GM21360 (cell line): ENCODE measurements around the gene NR1D1.

Source experiments
- ATAC-seq: cut with Tn5 transposase; IDR thresholded peaks from one replicate; pipeline ENCODE4 v1.9.1; 2021; ENCODE audit warnings: mild to moderate bottlenecking, moderate library complexity; ENCODE audit not compliant: unreplicated experiment

Gene NR1D1

DNA sequence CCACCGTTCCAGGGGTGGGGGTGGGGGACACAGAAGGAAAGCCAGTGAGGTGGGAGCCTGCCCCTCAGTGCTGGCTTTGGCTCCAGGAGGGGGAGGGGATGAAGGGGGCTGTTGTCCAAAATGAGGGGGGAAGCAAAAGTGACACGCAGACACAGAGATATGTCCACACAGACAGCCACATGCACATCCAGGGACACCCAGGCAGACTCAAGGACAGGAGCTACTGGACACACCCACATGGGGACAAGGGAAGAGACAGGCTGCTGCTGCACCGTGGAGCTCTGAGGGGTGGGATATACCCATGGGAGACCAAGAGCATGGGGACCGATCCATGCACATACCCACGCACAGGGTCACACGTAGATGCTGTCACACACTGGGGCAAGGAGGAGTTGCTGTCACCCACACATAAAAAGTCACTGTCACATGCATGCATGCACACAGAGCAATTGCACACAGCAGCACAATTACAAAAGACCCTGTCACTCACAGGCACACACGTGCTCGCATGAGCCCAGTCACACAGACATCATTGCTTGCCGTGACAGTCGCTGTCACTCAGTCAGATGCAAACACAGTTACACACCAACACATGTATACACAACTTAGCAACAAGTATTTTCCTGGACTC is 36.4 kb downstream of the NR1D1 start:
- no peak for ATAC-seq

DNA sequence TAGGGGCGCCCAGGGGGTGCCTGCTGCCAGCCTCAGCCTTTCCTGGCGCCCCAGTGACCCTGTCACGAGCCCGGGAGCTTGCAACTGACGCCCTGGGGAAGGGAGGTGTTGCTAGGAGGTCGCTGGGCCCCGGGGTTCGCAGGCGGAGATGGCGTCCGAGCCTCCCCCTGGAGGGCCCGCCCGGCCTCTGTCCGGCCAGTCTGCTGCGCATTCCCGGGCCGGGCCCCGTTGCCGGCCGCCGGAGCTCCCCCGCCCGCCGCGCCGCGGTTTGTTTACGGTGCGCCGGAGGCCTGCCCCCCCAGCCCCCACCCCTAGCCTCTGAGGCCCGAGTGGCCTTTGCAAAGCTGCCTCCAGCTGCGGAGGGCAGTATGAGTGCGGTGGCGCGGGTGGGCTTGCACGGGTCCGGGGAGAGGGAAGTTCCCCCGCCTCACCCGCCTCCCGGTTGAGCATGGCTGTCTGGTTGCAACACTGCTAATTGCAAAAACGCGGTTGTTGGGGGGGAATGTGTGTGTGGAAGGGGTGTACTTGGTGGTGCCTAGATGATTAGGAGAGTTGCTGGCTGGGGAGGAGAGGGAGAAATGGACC is 37.1 kb downstream of the NR1D1 start:
- ATAC-seq, result no peak

DNA sequence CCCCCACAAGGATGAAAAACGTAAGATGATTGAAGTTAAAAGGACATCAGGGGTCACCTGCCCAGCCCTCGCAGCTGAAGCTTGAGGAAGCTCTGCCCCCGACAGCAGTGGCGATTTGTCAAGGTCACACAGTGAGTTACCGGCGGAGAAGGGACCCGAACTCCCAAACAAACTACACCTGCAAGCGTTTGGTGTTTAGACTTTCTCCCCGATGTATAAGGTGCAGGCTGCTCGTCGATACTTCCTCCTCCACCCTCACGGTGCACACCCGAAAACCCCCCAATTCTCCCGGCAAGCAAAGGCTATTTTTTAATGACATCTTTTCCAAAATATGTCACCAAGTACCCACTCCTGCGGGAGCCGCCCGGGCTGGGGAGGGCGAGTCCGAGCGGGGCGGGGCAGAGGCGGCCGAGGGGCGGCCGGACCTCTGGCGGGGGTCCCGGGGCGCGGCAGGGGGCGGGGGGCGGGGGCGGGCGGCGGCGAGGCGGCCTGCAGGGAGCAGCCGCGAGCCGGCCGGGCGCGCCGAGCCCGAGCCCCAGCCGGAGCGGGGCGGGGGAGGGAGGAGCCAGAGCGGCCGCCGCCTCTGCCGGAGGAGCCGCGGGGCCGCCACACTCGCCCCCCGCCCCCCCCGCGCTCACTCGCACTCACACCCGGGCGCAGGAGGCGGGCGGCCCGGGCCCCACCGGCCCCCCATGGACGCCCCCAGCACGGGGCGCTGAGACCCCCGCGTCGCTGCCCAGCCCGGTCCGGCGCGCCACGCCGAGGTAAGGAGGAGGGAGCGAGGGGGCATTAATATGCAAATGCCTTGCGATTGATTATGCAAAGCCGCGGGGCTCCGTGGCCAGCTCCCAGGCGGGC is 37.8 kb downstream of the NR1D1 start, which contains the start of gene THRA:
THRA (plus strand) TSS at position 637 of the 858 bp plus-strand sequence. CDS start 11,524 bp downstream, outside the sequence.
- no peak for ATAC-seq

DNA sequence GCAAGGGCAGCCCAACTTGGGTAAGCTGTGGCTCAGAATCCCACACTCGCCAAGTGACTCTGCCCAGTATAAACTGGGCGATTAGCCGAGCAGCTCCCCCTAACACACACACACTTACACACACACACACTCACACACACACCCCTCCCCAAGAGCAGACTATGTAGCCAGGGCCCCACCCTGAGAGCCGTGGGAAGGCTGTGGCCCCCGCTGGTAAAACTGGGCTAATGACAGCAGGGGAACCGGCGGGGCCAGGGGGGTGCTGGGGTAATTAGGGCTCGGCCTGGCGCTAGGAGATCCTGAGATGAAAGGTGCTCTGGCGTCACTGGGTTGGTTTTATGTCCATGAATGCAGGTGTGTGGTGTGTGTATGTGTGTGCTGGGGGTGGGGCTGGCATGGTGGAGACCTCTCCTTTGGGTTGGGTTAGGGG is 38.8 kb downstream of the NR1D1 start:
- no peak for ATAC-seq

DNA sequence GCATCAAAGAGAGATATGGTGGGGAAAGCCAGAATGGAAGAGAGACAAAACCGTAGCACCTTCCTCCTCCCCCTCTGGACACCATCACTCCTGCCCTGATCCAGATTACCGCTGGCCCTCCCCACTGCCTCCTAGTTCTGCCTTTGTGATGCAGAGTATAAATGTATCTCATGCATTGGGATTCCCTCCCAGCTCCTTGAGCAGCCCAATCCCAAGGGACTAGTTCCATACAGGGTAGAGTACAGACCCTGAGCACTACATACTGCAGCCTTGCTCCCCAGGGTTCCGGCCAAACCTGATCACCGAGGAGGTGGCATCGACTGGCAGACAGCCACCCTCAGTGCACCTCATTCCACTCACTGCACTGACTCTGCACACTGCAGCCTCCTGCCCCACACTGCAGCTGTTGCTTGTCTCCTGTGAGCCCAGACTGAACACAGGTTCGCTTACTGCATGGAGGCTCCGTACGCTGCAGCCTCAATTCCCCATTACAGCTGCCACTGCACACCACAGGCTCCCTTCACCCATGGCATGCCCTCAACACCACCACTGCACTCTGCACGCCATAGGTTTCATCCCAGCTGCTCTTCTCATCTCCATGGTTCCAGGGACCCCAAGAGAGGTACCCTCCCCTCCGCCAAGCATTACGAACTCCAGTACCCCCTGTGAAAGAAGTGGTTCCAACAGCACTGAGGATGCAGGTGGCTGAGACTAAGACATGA is 39.3 kb downstream of the NR1D1 start:
- no peak for ATAC-seq

DNA sequence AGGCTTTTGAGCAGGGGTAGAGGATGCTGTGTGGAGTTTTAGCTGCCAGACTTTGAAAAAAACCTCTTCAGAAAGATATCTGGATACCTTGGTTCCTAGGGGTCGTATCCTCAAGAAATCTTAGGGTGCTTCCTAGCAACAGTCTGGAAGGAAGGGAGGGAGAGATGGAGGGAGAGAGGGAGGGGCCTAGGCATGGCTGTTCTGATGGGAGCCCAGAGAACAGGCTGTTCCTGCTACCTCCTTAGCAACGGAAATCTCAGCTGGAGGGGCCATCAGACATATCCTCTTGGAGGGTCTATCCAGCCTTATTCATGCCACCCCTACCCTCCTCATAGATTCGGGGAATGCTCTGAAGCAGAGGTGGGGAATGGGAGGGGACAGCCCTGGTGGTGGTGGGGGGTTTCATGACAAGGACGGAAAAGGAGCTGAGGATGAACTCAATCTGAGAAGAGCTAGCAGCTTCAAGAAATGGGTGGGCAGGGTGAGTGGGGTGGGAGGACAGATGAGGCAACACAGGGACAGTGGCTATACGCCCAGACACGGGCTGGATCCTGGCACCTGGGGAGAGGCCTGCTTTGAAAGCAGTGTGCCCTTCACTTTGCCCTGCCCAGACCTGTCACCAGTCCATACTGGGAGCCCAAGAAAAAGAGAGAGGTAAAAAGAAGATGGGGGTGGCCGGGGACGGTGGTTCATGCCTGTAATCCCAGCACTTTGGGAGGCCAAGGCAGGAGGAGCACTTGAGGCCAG is 40.5 kb downstream of the NR1D1 start:
- ATAC-seq, result no peak

DNA sequence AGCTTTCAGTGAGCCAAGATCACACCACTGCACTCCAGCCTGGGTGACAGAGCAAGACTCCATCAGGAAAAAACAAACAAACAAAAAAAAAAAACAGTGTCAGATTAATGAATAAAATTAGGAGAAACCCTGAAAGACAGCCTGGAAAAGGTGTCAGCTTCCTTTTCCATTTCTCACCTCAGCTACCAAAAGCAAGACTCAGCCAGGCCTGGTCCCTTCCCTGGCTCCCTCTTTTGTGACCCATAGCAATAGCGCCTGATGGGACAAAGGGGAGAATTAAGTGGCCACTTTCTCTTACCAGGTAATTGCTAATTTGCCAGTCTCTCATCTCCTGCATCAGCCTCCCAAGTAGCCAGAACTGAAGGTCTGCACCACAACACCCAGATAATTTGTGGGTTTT is 41.5 kb downstream of the NR1D1 start:
- no peak for ATAC-seq

DNA sequence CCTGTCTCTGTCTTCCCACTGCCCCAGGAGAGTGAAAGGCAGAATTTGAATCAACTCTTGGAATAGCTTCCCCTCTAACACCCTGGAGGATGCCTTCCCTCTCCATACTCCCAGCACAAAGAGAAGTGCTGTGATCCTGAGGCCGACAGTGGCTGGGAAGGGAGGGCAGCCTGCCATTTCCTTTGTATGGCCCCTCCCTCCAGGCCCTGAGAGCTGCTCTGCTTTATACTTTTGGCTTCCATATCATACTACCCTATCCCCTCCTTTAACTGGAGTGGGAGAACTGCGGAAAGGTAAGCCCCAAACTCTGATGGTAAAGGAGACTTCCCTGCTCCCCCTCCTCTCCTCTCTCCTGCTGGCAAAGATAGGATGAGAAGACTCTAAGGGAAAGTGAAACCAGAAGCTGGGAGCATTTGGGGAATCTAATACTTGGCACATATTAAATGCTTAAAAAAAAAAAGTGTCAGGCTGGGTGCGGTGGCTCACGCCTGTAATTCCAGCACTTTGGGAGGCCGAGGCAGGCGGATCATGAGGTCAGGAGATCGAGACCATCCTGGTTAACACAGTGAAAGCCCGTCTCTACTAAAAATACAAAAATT is 42.1 kb downstream of the NR1D1 start:
- ATAC-seq, result no peak

DNA sequence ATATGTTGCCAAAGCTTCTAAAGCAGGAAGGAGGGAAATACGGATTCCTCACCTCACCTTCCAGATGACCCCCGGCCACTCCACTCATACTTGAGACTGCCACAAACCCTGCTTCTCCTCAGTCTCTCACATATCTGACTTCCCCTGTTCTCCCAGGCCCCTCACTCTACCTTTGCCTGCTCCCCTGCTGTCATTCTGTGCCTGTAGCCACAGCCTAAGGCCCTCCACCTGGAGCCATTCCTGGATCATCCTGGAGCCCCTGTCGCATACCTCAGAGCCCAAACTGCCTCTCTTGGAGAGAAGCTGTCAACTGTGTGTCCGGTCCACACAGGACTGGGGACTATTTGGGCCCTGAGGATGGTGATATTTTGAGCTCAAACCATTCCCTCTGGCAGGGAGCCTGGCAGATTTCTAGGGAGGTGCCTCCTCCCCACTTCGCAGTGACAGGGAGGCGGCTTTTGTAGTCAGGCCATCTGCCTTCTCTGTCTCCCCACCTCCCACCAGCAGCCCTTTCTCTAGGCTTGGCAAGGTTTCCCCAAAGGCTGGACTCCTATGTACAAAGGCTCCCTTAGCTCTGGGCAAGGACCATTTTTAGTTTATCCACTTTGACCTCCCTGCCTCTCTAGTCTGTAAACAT is 43.9 kb downstream of the NR1D1 start:
- no peak for ATAC-seq
